Heart left ventricle (tissue), 16 donors: ENCODE measurements around the gene ABCC9. TPM values are rescaled to one million over a fixed set of nuclear protein-coding genes. Genes with fewer than 3 reads are reported as not detected.
"Not testable (repeated sequence)": the region's sequence is repeated elsewhere in the genome, so short reads cannot be mapped to it uniquely, and the experiment has no call there.

Source experiments
- ATAC-seq, 4 donors: fragments of 200-7000 bp; cut with Tn5 transposase; one replicate each; pipeline ENCODE4 v1.9.1; 2020 to 2022; ENCODE audit warnings: moderate library complexity in 4 of 4, mild to moderate bottlenecking in 3 of 4, moderate number of reproducible peaks in 1 of 4
- DNase-seq, 5 donors: peaks; one replicate each; pipeline ENCODE4 v3.0.0-alpha.2; 2020
- H3K27ac ChIP-seq, 12 donors: fragments of 200-600 bp; sonication (generic) in 4 of 12; one replicate each; pipeline versions ENCODE4 v1.5.0 to v1.8.0; 2016 to 2022; ENCODE audit warnings: mild to moderate bottlenecking in 2 of 12
- H3K27me3 ChIP-seq, 9 donors: fragments of 200-600 bp; sonication (generic) in 2 of 9; one replicate each; pipeline versions ENCODE4 v1.5.1 to v1.8.0; 2016 to 2022; ENCODE audit warnings: mild to moderate bottlenecking in 3 of 9
- H3K36me3 ChIP-seq, 9 donors: fragments of 200-600 bp; sonication (generic) in 2 of 9; one replicate each; pipeline versions ENCODE4 v1.5.0 to v1.8.0; 2018 to 2022; ENCODE audit warnings: mild to moderate bottlenecking in 2 of 9
- H3K4me1 ChIP-seq, 12 donors: fragments of 200-600 bp; sonication (generic) in 4 of 12; one replicate each; pipeline versions ENCODE4 v1.5.0 to v1.8.0; 2016 to 2022; ENCODE audit warnings: mild to moderate bottlenecking in 3 of 12
- H3K4me3 ChIP-seq, 12 donors: fragments of 200-600 bp; sonication (generic) in 4 of 12; one replicate each; pipeline versions ENCODE4 v1.5.0 to v1.8.0; 2017 to 2022; ENCODE audit warnings: mild to moderate bottlenecking in 9 of 12, moderate library complexity in 4 of 12
- H3K9me3 ChIP-seq, 12 donors: fragments of 200-600 bp; sonication (generic) in 4 of 12; one replicate each; pipeline versions ENCODE4 v1.5.0 to v1.8.0; 2016 to 2022; ENCODE audit warnings: mild to moderate bottlenecking in 1 of 12
- POLR2A ChIP-seq, 2 donors: fragments of 450-650 bp; IDR thresholded peaks; one replicate each; pipeline ENCODE4 v1.6.1; 2017; ENCODE audit warnings: antibody characterized with exemption in 2 of 2, mild to moderate bottlenecking in 2 of 2, moderate library complexity in 2 of 2
- WGBS, 4 donors: extraction: QIAGEN DNeasy Blood & Tissue Kit in 2 of 4; methylation state at CpG; one replicate each; pipeline versions ENCODE4 v1.1.5 to v1.1.7; 2013 to 2018; 5-methylcytosine and 5-hydroxymethylcytosine counted together
- intact Hi-C, 10 donors: fragments of 100-400 bp; cut with DNase I; formaldehyde crosslinking; loops; one replicate each; pipeline versions ENCODE4 v1.11.1 to v1.14.2; 2022
- polyA plus RNA-seq, 2 donors: library from polyadenylated mRNA; stranded (reverse); fragments of 200-250 nt; gene quantifications; one replicate each; pipeline ENCODE4 v1.2.3, GENCODE V29; 2013
- total RNA-seq, 9 donors: library from RNA; depleted of rRNA in 2 of 9; stranded (reverse); fragments of >200 nt in 2 of 9; fragmentation: NEBNext Ultra II Directional in 3 of 9; extraction: Animal tissue kit (Norgen Biotek cat#: 25700) in 3 of 9; gene quantifications; one replicate each; pipeline versions ENCODE4 v1.1.0 to v1.2.4, GENCODE V29; 2016 to 2023
- TF ChIP-seq, protein P1 (sequence below), 12 donors: fragments of 200-600 bp; sonication (generic) in 4 of 12; IDR thresholded peaks; one replicate each; pipeline versions ENCODE4 v1.5.0 to v1.8.0; 2018 to 2022; ENCODE audit warnings: antibody characterized with exemption in 12 of 12, mild to moderate bottlenecking in 5 of 12
- donor health status: ischemic (EF 13 %, LVEDD 7.1; RV severe dilation, severe dysfunction).
- donor health status: healthy with polysubstance abuse.
- donor health status: DM: no; HTN: yes; CAD: no.
- donor health status: DM: no; HTN: no; CAD: no.
- donor health status: ischemic (EF 25% LVEDD 6.9; RV normal size, moderate dysfunction).
- donor health status: ischemic (EF 25% LVEDD 5.7; RV mildly dilated, moderate dysfunction).
- donor health status: healthy.
- donor health status: DM: yes; HTN: yes; CAD: no.
- donor health status: ischemic (EF 35%, LVEDD 5.7; RV mildly dilated, moderate dysfunction).
- donor health status: nonischemic (EF 11% LVEDD 7.7; RV severe dilation, severe dysfunction).
- donor health status: DM: yes; HTN: yes; CAD: no.
- donor health status: PGD.
- donor health status: ischemic (EF 29% LVEDD 5.4; RV normal size, mild dysfunction).
- donor health status: nonischemic (EF 23%, LVEDD 6.1; RV moderate dilation, normal function).

Gene ABCC9
- total and polyA plus RNA-seq, 11 donors = 14.1 to 103 (median 70.8) TPM

DNA sequence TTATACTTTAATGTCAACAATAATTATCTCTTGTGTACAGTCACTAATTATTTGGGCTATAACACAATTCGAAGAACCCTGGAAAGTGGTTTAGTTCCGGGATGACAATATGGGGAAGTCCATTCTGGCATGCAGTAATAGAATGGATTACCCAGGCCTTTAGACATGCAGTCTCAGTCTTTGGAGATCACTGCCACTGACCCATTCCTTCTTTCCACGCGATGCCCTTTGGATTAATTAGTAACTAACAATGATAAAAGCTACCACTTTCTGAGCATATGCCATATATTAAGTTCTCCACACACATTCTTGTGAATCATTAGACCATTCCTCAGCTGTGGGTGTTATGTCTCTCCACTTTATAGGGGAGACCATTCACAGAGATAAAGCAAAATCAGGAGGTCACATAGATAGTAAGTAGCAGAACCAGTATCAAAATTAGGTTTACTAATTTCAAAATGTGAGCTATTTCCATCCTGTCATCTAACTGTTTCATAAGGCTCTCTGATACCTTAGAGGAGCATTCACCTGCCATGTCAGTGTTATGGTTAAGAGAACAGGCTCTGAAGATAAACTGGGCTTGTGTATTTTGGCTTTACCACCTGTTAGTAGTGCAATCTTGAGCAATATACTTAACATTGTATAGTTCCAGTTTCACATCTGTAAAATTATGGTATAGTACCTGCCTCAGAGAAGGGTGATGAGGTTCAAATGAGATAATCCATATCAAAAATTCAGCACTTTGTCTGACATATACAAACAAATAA lies 139.5 kb downstream of the ABCC9 start:
- Histone ChIP-seq H3K9me3 (no peaks in the 10 kb centered on the region), H3K4me1 (peaks cover 0 to 6% (median 0%) of the 10 kb centered on the region in 12 donors), H3K4me3 (no peak overlapping the region), H3K27ac (no peak overlapping the region), H3K27me3 (no peaks in the 10 kb centered on the region), H3K36me3 (peaks cover 0 to 56% (median 20%) of the 10 kb centered on the region in 9 donors)
- ATAC-seq (no peak), DNase-seq (no peak)
- WGBS, 4 donors = 87 to 94% (median 88%) methylated on average over 4 of the region's 4 CpGs
- TF ChIP-seq POLR2A (IDR thresholded peaks at IDR 0.05) = no peak
- TF ChIP-seq, protein P1, sequence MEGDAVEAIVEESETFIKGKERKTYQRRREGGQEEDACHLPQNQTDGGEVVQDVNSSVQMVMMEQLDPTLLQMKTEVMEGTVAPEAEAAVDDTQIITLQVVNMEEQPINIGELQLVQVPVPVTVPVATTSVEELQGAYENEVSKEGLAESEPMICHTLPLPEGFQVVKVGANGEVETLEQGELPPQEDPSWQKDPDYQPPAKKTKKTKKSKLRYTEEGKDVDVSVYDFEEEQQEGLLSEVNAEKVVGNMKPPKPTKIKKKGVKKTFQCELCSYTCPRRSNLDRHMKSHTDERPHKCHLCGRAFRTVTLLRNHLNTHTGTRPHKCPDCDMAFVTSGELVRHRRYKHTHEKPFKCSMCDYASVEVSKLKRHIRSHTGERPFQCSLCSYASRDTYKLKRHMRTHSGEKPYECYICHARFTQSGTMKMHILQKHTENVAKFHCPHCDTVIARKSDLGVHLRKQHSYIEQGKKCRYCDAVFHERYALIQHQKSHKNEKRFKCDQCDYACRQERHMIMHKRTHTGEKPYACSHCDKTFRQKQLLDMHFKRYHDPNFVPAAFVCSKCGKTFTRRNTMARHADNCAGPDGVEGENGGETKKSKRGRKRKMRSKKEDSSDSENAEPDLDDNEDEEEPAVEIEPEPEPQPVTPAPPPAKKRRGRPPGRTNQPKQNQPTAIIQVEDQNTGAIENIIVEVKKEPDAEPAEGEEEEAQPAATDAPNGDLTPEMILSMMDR (IDR thresholded peaks at IDR 0.05) = no peak
- intact Hi-C loops = no loop called here

DNA sequence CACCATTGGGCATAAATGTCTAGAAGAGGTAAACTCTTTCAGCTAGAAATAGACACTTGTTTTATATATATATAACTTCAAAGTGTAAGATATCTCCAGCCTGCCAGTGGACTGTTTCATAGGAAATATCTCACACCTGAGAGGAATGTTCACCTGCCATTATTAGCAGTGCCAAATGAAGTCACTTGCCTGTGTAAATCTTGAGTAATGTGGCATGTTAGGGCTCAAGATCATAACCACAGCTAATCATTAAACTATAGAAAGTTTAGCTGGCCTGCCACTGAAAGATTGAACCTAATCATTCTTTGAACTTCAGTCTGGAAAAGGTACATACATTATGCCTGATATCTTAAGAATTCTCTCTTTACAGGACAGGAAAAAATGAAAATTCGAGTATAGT lies 141.2 kb downstream of the ABCC9 start:
- intact Hi-C loops = no loop called here
- ATAC-seq (no peak), DNase-seq (no peak)
- H3K27ac ChIP-seq = no peak overlapping the region
- peaks cover 0 to 39% (median 8%) of the 10 kb centered on the region in 9 donors for H3K36me3 ChIP-seq
- no peak for TF ChIP-seq POLR2A (IDR thresholded peaks at IDR 0.05)
- TF ChIP-seq, protein P1 (IDR thresholded peaks at IDR 0.05) = no peak
- H3K9me3 ChIP-seq = no peaks in the 10 kb centered on the region
- 45 to 63% (median 54%) methylated on average over 1 of the region's 1 CpG for WGBS, 4 donors
- H3K4me3 ChIP-seq = no peak overlapping the region
- no peaks in the 10 kb centered on the region for H3K27me3 ChIP-seq
- H3K4me1 ChIP-seq = peaks cover 0 to 6% (median 0%) of the 10 kb centered on the region in 12 donors

DNA sequence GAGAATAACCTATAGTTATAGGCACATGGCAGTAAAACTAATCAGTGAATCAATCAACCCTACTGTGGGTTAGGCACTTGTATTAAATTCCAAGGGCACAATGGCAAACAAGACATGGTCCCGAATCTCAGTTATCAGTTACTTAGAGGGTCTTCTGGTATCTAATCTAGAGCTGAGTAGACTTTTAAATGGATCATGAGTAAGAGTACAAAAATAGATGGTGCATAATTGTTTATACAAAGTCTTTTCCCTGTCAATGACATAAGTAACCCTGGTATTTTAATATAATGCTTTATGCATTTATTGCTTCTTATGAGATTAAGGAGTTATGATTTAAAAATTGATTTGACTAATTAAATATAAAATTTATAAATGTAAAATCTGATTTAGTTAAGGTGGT lies 143.7 kb downstream of the ABCC9 start:
- Histone ChIP-seq H3K36me3 (peaks cover 0 to 19% (median 0%) of the 10 kb centered on the region in 9 donors), H3K27me3 (no peaks in the 10 kb centered on the region), H3K4me3 (no peak overlapping the region), H3K4me1 (peaks cover 0 to 6% (median 0%) of the 10 kb centered on the region in 12 donors), H3K27ac (peak overlapping the region in 3 of 12 donors; percentile 2 to 43 (median 25)), H3K9me3 (peaks cover 0 to 8% (median 0%) of the 10 kb centered on the region in 12 donors)
- TF ChIP-seq, protein P1 (IDR thresholded peaks at IDR 0.05) = no peak
- TF ChIP-seq POLR2A (IDR thresholded peaks at IDR 0.05) = no peak
- intact Hi-C loops = no loop called here
- DNase-seq = no peak
- peak; percentile 20 to 78 (median 65) for ATAC-seq
- WGBS, 4 donors = 30 to 52% (median 41%) methylated on average over 1 of the region's 1 CpG

DNA sequence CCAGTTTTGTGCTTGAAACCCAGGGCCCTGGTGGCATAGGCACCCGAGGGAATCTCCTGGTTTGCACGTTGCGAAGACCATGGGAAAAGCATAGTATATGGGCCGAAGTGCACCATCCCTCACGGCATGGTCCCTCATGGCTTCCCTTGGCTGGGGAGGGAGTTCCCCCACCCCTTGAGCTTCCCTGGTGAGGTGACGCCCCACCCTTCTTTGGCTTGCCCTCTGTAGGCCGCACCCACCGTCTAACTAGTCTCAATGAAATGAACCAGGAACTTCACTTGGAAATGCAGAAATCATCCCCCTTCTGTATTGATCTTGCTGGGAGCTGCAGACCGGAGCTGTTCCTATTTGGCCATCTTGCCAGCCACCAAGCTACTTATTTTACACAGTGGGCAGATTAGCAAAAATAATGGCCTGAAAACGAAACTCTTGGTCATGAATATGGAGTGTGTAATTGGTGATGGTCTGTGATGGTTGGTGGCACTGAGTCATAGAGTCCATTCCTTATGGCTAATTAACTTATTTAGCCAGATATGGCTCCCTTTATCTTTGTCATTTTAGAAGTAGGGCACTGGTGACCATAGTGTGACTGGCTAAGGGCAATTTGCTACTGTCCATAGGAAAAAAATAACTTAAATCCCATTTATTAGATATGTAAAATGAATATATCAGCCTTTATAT lies 145.4 kb downstream of the ABCC9 start:
- no peak for DNase-seq
- H3K36me3 ChIP-seq = peaks cover 0 to 7% (median 0%) of the 10 kb centered on the region in 9 donors
- intact Hi-C loops = no loop called here
- no peak overlapping the region for H3K27ac ChIP-seq
- H3K4me3 ChIP-seq = no peak overlapping the region
- peaks cover 0 to 14% (median 0%) of the 10 kb centered on the region in 12 donors for H3K9me3 ChIP-seq
- peaks cover 0 to 6% (median 0%) of the 10 kb centered on the region in 12 donors for H3K4me1 ChIP-seq
- 87 to 96% (median 91%) methylated on average over 10 of the region's 10 CpGs for WGBS, 4 donors
- H3K27me3 ChIP-seq = no peaks in the 10 kb centered on the region
- no peak for ATAC-seq
- TF ChIP-seq POLR2A (IDR thresholded peaks at IDR 0.05) = no peak
- TF ChIP-seq, protein P1 (IDR thresholded peaks at IDR 0.05) = no peak

DNA sequence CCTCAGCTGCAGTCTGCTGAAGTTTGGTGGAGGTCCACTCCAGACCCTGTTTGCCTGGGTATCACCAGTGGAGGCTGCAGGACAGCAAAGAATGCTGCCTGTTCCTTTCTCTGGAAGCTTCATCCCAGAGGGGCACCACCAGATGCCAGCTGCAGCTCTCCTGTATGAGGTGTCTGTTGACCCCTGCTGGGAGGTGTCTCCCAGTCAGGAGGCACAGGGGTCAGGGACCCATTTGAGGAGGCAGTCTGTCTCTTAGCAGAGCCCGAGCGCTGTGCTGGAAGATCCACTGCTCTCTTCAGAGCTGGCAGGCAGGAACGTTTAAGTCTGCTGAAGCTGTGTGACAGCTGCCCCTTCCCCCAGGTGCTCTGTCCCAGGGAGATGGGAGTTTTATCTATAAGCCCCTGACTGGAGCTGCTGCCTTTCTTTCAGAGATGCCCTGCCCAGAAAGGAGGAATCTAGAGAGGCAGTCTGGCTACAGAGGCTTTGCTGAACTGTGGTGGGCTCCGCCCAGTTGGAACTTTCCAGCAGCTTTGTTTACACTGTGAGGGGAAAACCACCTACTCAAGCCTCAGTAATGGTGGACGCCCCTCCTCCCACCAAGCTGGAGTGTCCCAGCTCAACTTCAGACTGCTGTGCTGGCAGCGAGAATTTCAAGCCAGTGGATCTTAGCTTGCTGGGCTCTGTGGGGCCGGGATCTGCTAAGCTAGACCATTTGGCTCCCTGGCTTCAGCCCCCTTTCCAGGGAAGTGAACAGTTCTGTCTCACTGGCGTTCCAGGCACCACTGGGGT lies 146.2 kb downstream of the ABCC9 start:
- H3K27me3 ChIP-seq, intact Hi-C loops, H3K36me3 ChIP-seq, H3K4me1 ChIP-seq, ATAC-seq, H3K4me3 ChIP-seq, H3K27ac ChIP-seq: not testable (repeated sequence)
- H3K9me3 ChIP-seq = peaks cover 0 to 22% (median 0%) of the 10 kb centered on the region in 12 donors
- WGBS, 4 donors = 81 to 84% (median 84%) methylated on average over 5 to 8 of the region's 8 CpGs
- peak in 1 of 5 donors; percentile 48 for DNase-seq

DNA sequence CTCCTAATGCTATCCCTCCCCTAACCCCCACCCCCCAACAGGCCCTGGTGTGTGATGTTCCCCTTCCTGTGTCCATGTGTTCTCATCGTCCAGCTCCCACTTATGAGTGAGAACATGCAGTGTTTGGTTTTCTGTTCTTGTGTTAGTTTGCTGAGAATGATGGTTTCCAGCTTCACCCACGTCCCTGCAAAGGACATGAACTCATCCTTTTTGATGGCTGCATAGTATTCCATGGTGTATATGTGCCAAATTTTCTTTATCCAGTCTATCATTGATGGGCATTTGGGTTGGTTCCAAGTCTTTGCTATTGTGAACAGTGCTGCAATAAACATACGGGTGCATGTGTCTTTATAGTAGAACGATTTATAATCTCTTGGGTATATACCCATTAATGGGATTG lies 151.5 kb downstream of the ABCC9 start:
- ATAC-seq, H3K27ac ChIP-seq, H3K4me3 ChIP-seq, H3K27me3 ChIP-seq, intact Hi-C loops, H3K36me3 ChIP-seq, DNase-seq: not testable (repeated sequence)
- Histone ChIP-seq H3K4me1 (peaks cover 0 to 23% (median 3%) of the 10 kb centered on the region in 12 donors), H3K9me3 (peaks cover 0 to 23% (median 0%) of the 10 kb centered on the region in 12 donors)
- WGBS, 4 donors = 86 to 89% (median 87%) methylated on average over 4 of the region's 4 CpGs
